HEK293 (cell line): ENCODE measurements around the gene HSD17B12.

Experiments
- RBAK ChIP-seq: fragments of 450-650 bp; formaldehyde crosslinking; IDR thresholded peaks from 2 replicates; pipeline ENCODE4 v1.5.1; 2016; ENCODE audit warnings: missing biosample characterization, missing genetic modification characterization
- REST ChIP-seq: fragments of 450-650 bp; formaldehyde crosslinking; IDR thresholded peaks from 2 replicates; pipeline ENCODE4 v1.5.1; 2016; ENCODE audit warnings: missing biosample characterization, missing genetic modification characterization
- ZNF362 ChIP-seq: fragments of 450-650 bp; formaldehyde crosslinking; IDR thresholded peaks from 2 replicates; pipeline ENCODE4 v1.5.1; 2016; ENCODE audit warnings: missing biosample characterization, missing genetic modification characterization
- TF ChIP-seq, protein P1 (sequence below): fragments of 450-650 bp; formaldehyde crosslinking; IDR thresholded peaks from 2 replicates; pipeline ENCODE4 v1.5.1; 2016; ENCODE audit warnings: missing biosample characterization, missing genetic modification characterization

GRCh38 chr11:43774786-43775185, 94.2 kb downstream of the HSD17B12 start:
- TF ChIP-seq, protein P1, sequence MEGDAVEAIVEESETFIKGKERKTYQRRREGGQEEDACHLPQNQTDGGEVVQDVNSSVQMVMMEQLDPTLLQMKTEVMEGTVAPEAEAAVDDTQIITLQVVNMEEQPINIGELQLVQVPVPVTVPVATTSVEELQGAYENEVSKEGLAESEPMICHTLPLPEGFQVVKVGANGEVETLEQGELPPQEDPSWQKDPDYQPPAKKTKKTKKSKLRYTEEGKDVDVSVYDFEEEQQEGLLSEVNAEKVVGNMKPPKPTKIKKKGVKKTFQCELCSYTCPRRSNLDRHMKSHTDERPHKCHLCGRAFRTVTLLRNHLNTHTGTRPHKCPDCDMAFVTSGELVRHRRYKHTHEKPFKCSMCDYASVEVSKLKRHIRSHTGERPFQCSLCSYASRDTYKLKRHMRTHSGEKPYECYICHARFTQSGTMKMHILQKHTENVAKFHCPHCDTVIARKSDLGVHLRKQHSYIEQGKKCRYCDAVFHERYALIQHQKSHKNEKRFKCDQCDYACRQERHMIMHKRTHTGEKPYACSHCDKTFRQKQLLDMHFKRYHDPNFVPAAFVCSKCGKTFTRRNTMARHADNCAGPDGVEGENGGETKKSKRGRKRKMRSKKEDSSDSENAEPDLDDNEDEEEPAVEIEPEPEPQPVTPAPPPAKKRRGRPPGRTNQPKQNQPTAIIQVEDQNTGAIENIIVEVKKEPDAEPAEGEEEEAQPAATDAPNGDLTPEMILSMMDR, result no peak
- TF ChIP-seq REST (no peak), RBAK (no peak), ZNF362 (tag by site-specific recombination) (no peak)
